K562 (cell line): Measurements from ENCODE around the gene BCAN. TPM values are rescaled to one million over a fixed set of nuclear protein-coding genes. Genes with fewer than 3 reads are reported as not detected.

Source experiments
- BRD4 ChIP-seq: fragments of 200-600 bp; sonication (generic); IDR thresholded peaks from 2 replicates; pipeline ENCODE4 v1.6.1; 2017; ENCODE audit warnings: inconsistent platforms
- CREB5 ChIP-seq: fragments of 250-450 bp; sonication (Bioruptor Pico); IDR thresholded peaks from 2 replicates; pipeline ENCODE4 v1.5.0; 2020; ENCODE audit warnings: mild to moderate bottlenecking
- CTBP1 ChIP-seq: fragments of 450-650 bp; IDR thresholded peaks from 2 replicates; pipeline ENCODE4 v1.6.1; 2016; ENCODE audit warnings: borderline replicate concordance
- DIDO1 ChIP-seq: fragments of 450-650 bp; IDR thresholded peaks from 2 replicates; pipeline ENCODE4 v1.6.1; 2016; ENCODE audit warnings: low read depth, missing biosample characterization, missing genetic modification characterization
- GTF2E2 ChIP-seq: fragments of 200-800 bp; sonication (Bioruptor generic); IDR thresholded peaks from 2 replicates; pipeline ENCODE4 v1.6.1; 2016; ENCODE audit warnings: missing genetic modification characterization, missing compliant biosample characterization
- HDAC1 ChIP-seq, 2 experiments: fragments of 450-650 bp; IDR thresholded peaks; 2 replicates each; pipeline ENCODE4 v1.6.1; 2016 to 2017; ENCODE audit warnings: inconsistent platforms in 1 of 2, mild to moderate bottlenecking in 1 of 2, moderate library complexity in 1 of 2
- MXD1 ChIP-seq: fragments of 250-450 bp; sonication (Bioruptor Pico); IDR thresholded peaks from 2 replicates; pipeline ENCODE4 v1.8.0; 2021; ENCODE audit warnings: borderline replicate concordance, mild to moderate bottlenecking, moderate library complexity; ENCODE audit not compliant: poor library complexity, severe bottlenecking
- NFE2 ChIP-seq: IDR thresholded peaks from 2 replicates; pipeline ENCODE4 v1.6.1; 2014; ENCODE audit warnings: antibody characterized with exemption, low read depth
- PHF21A ChIP-seq: fragments of 450-650 bp; IDR thresholded peaks from 2 replicates; pipeline ENCODE4 v1.6.1; 2017; ENCODE audit warnings: low read depth, borderline replicate concordance
- POLR2AphosphoS5 ChIP-seq: IDR thresholded peaks from 2 replicates; pipeline ENCODE4 v1.6.1; 2011; ENCODE audit warnings: mild to moderate bottlenecking, low read depth, low read length, moderate library complexity; ENCODE audit not compliant: control insufficient read depth, insufficient read depth
- PYGO2 ChIP-seq: fragments of 450-650 bp; IDR thresholded peaks from 2 replicates; pipeline ENCODE4 v1.6.1; 2016; ENCODE audit warnings: mild to moderate bottlenecking, missing genetic modification characterization, moderate library complexity, missing compliant biosample characterization
- RERE ChIP-seq: sonication (generic); formaldehyde crosslinking; IDR thresholded peaks from 2 replicates; pipeline ENCODE4 v1.8.0; 2023; ENCODE audit warnings: missing genetic modification reagents, mild to moderate bottlenecking, borderline replicate concordance
- SRSF3 ChIP-seq: fragments of 200-400 bp; formaldehyde crosslinking; IDR thresholded peaks from 2 replicates; pipeline ENCODE4 v1.6.1; 2016; ENCODE audit warnings: mild to moderate bottlenecking, low read length, moderate library complexity; ENCODE audit not compliant: insufficient read depth
- TAF1 ChIP-seq: IDR thresholded peaks from 2 replicates; pipeline ENCODE4 v1.6.1; 2011; ENCODE audit warnings: mild to moderate bottlenecking, low read length, moderate library complexity; ENCODE audit not compliant: insufficient read depth, control insufficient read depth, severe bottlenecking; ENCODE audit errors: extremely low read depth
- TCF7L2 ChIP-seq: fragments of 150-350 bp; IDR thresholded peaks from 2 replicates; pipeline ENCODE4 v1.6.1; 2016; ENCODE audit warnings: low read depth, mild to moderate bottlenecking, low read length, moderate library complexity
- ZNF175 ChIP-seq: fragments of 200-800 bp; sonication (Bioruptor generic); IDR thresholded peaks from 2 replicates; pipeline ENCODE4 v1.6.1; 2016; ENCODE audit warnings: low read depth, mild to moderate bottlenecking, missing genetic modification characterization, missing compliant biosample characterization
- ZNF384 ChIP-seq: IDR thresholded peaks from 2 replicates; pipeline ENCODE4 v1.6.1; 2012; ENCODE audit warnings: low read depth, low read length, improper control_type of control experiment
- ZNF740 ChIP-seq, 3 experiments: fragments of 200-800 bp in 1 of 3; sonication (Bioruptor generic) in 1 of 3; sonication (generic) in 1 of 3; formaldehyde crosslinking in 1 of 3; IDR thresholded peaks; 2 replicates each; pipeline versions ENCODE4 v1.6.1 to v1.8.0; 2016 to 2022; ENCODE audit warnings: mild to moderate bottlenecking in 2 of 3, missing compliant biosample characterization in 2 of 3, missing genetic modification characterization in 2 of 3, missing genetic modification reagents in 1 of 3
- polyA plus RNA-seq, 8 experiments: library from polyadenylated mRNA; depleted of rRNA in 4 of 8; stranded (reverse) in 5 of 8; unstranded in 3 of 8; fragments of >200 nt; fragmentation: Nextera tagmentation in 2 of 8; fragmentation: Illumina TruSeq in 1 of 8; extraction: Ambion mirVana in 2 of 8; extraction: Trizol in 1 of 8; gene quantifications; 2 replicates each; pipeline versions ENCODE4 v1.2.1 to v1.2.3, GENCODE V29; 2011 to 2014; ENCODE audit warnings: inconsistent platforms in 1 of 8, missing spikeins in 1 of 8
- total RNA-seq, 7 experiments: library from RNA; depleted of rRNA in 6 of 7; stranded (reverse); fragments of >200 nt in 6 of 7; fragmentation: Illumina TruSeq in 2 of 7; extraction: Trizol in 2 of 7; gene quantifications; 2 replicates each; pipeline versions ENCODE4 v1.2.1 to v1.2.3, GENCODE V29; 2011 to 2021; ENCODE audit warnings: low replicate concordance in 1 of 7

BCAN gene
- total and polyA plus RNA-seq, 9 of the 15 experiments (the other 6 are each of a cell fraction or from before 2014, with no cell fraction given): 0.04 to 0.33 (median 0.14) TPM; not detected in 5

- TF ChIP-seq ZNF740 (CRISPR knock-in tag; IDR thresholded peaks at IDR 0.05): no peak
- no peak for TF ChIP-seq ZNF740 (tag; IDR thresholded peaks at IDR 0.05)
- TF ChIP-seq BRD4: no peak
- no peak for TF ChIP-seq RERE (CRISPR knock-in tag)
- TF ChIP-seq DIDO1 (tag): peak; percentile 88
- no peak for TF ChIP-seq PYGO2 (tag)
- no peak for TF ChIP-seq SRSF3
- TF ChIP-seq PHF21A: peak; percentile 48; the same call in 1 of the 2 replicates
- peak; percentile 57; the same call in 1 of the 2 replicates for TF ChIP-seq CTBP1
- peak; percentile 85 for TF ChIP-seq GTF2E2 (tag)
- no peak for TF ChIP-seq ZNF175
- TF ChIP-seq TCF7L2: no peak
- TF ChIP-seq ZNF384: no peak
- TF ChIP-seq CREB5: no peak
- no peak for TF ChIP-seq NFE2
- TF ChIP-seq POLR2AphosphoS5: peak; percentile 82
- peak; percentile 95 for TF ChIP-seq TAF1
- TF ChIP-seq MXD1 (CRISPR knock-in tag): peak; percentile 99
- TF ChIP-seq HDAC1 (IDR thresholded peaks at IDR 0.05): peak; percentile 94 to 100
These were observed 40.6 kb upstream of the BCAN start, which contains the start of gene GPATCH4 (continued) for GRCh38 chr1:156601122-156601830.
